DND-41 (cell line): ENCODE measurements around the gene GON4L.

Experiments used
- ATAC-seq: fragments of 200-7000 bp; cut with Tn5 transposase; 3 replicates; pipeline ENCODE4 v1.9.1; 2021; ENCODE audit warnings: low read depth; ENCODE audit not compliant: insufficient read depth
- DNase-seq: peaks from one replicate; pipeline ENCODE4 v3.0.0-alpha.2; 2020
- H2AFZ ChIP-seq: 2 replicates; pipeline ENCODE4 v1.6.0; 2012; ENCODE audit warnings: low read depth, low read length
- H3K27ac ChIP-seq: 2 replicates; pipeline ENCODE4 v1.5.1; 2012; ENCODE audit warnings: low read length, inconsistent platforms
- H3K27me3 ChIP-seq: fragments of 200-600 bp; sonication (generic); 2 replicates; pipeline ENCODE4 v1.6.0; 2012; ENCODE audit warnings: low read length, mild to moderate bottlenecking, inconsistent platforms; ENCODE audit not compliant: insufficient read depth, poor library complexity
- H3K36me3 ChIP-seq: 2 replicates; pipeline ENCODE4 v1.5.1; 2012; ENCODE audit warnings: low read length, inconsistent platforms; ENCODE audit not compliant: insufficient read depth
- H3K4me1 ChIP-seq: 2 replicates; pipeline ENCODE4 v1.5.1; 2012; ENCODE audit warnings: mild to moderate bottlenecking, low read length; ENCODE audit not compliant: insufficient read depth
- H3K4me2 ChIP-seq: 2 replicates; pipeline ENCODE4 v1.6.0; 2012; ENCODE audit warnings: mild to moderate bottlenecking, moderate library complexity, low read length, inconsistent platforms; ENCODE audit not compliant: insufficient read depth
- H3K4me3 ChIP-seq, 2 experiments: fragments of 200-600 bp in 1 of 2; shearing (Covaris generic) in 1 of 2; 2 replicates each; pipeline ENCODE4 v1.5.1; 2012 to 2016; ENCODE audit warnings: inconsistent platforms in 2 of 2, low read length in 2 of 2, mild to moderate bottlenecking in 2 of 2, low read depth in 1 of 2, moderate library complexity in 1 of 2
- H3K79me2 ChIP-seq: 2 replicates; pipeline ENCODE4 v1.6.0; 2012; ENCODE audit warnings: low read length, inconsistent platforms; ENCODE audit not compliant: insufficient read depth
- H3K9ac ChIP-seq: 2 replicates; pipeline ENCODE4 v1.6.0; 2012; ENCODE audit warnings: low read depth, mild to moderate bottlenecking, inconsistent platforms, low read length, moderate library complexity
- H3K9me3 ChIP-seq: 2 replicates; pipeline ENCODE4 v1.5.1; 2012; ENCODE audit warnings: low read length, moderate library complexity, mild to moderate bottlenecking, inconsistent platforms; ENCODE audit not compliant: insufficient read depth, severe bottlenecking
- H4K20me1 ChIP-seq: 2 replicates; pipeline ENCODE4 v1.6.0; 2012; ENCODE audit warnings: low read length; ENCODE audit not compliant: insufficient read depth
- CTCF ChIP-seq: IDR thresholded peaks from 2 replicates; pipeline ENCODE4 v1.5.1; 2012; ENCODE audit warnings: borderline replicate concordance, low read length, moderate library complexity, mild to moderate bottlenecking; ENCODE audit not compliant: poor library complexity, severe bottlenecking; ENCODE audit errors: extremely low read depth
- EZH2 ChIP-seq: IDR thresholded peaks from 3 replicates; pipeline ENCODE4 v1.6.1; 2012; ENCODE audit warnings: borderline replicate concordance, low read depth, mild to moderate bottlenecking, moderate library complexity, low read length, inconsistent platforms; ENCODE audit not compliant: severe bottlenecking

Gene GON4L

GRCh38 chr1:155856975-155857930 is at the start of gene GON4L:
TSS of gene GON4L (minus strand) at chr1:155857214. CDS start at chr1:155853780, 3,434 bp downstream.
- Histone ChIP-seq H3K9me3 (no peaks in the 10 kb centered on the region), H3K4me3 (peak within 1 kb of the TSS; percentile 68 to 87), H3K27ac (peak within 1 kb of the TSS; percentile 88), H2AFZ (peak within 1 kb of the TSS; percentile 82), H3K27me3 (no peaks in the 10 kb centered on the region), H4K20me1 (0 out of 2 replicates have a peak, but pooled peaks cover 6% of the 10 kb centered on the region), H3K36me3 (peaks cover 34% of the 10 kb centered on the region), H3K4me2 (peak within 1 kb of the TSS; percentile 84), H3K79me2 (peaks cover 56% of the 10 kb centered on the region), H3K9ac (peak within 1 kb of the TSS; percentile 82), H3K4me1 (peaks cover 52% of the 10 kb centered on the region)
- DNase-seq (peak; percentile 92), ATAC-seq (peak; percentile 86)
- TF ChIP-seq CTCF = no peak

GRCh38 chr1:155904261-155904660 is 47.2 kb upstream of the GON4L start:
- TF ChIP-seq EZH2 (no peak), CTCF (no peak)
- Histone ChIP-seq H2AFZ (no peak overlapping the region), H3K27me3 (no peaks in the 10 kb centered on the region), H4K20me1 (no peaks in the 10 kb centered on the region), H3K4me2 (no peak overlapping the region), H3K27ac (no peak overlapping the region), H3K9ac (no peak overlapping the region), H3K79me2 (peaks cover 7% of the 10 kb centered on the region), H3K4me1 (peaks cover 2% of the 10 kb centered on the region; the same call in 1 of the 2 replicates), H3K4me3 (no peak overlapping the region), H3K9me3 (no peaks in the 10 kb centered on the region), H3K36me3 (peaks cover 78% of the 10 kb centered on the region)
- no peak for ATAC-seq
- no peak for DNase-seq

GRCh38 chr1:155900161-155900560 is 43.1 kb upstream of the GON4L start:
- no peaks in the 10 kb centered on the region for H3K79me2 ChIP-seq
- H3K4me2 ChIP-seq = no peak overlapping the region
- H3K9ac ChIP-seq = no peak overlapping the region
- no peak overlapping the region for H2AFZ ChIP-seq
- H4K20me1 ChIP-seq = no peaks in the 10 kb centered on the region
- no peak for TF ChIP-seq CTCF
- no peak for TF ChIP-seq EZH2
- H3K36me3 ChIP-seq = peaks cover 63% of the 10 kb centered on the region
- H3K4me1 ChIP-seq = no peaks in the 10 kb centered on the region
- DNase-seq = no peak
- H3K27me3 ChIP-seq = no peaks in the 10 kb centered on the region
- H3K27ac ChIP-seq = no peak overlapping the region
- no peak overlapping the region for H3K4me3 ChIP-seq
- ATAC-seq = no peak
- H3K9me3 ChIP-seq = no peaks in the 10 kb centered on the region
